GM21515 (cell line): ENCODE measurements around the gene EDDM13.
"Not testable (repeated sequence)": the region's sequence is repeated elsewhere in the genome, so short reads cannot be mapped to it uniquely, and the experiment has no call there.

Experiments used
- ATAC-seq: cut with Tn5 transposase; IDR thresholded peaks from one replicate; pipeline ENCODE4 v1.9.1; 2021; ENCODE audit not compliant: unreplicated experiment

The EDDM13 gene

DNA sequence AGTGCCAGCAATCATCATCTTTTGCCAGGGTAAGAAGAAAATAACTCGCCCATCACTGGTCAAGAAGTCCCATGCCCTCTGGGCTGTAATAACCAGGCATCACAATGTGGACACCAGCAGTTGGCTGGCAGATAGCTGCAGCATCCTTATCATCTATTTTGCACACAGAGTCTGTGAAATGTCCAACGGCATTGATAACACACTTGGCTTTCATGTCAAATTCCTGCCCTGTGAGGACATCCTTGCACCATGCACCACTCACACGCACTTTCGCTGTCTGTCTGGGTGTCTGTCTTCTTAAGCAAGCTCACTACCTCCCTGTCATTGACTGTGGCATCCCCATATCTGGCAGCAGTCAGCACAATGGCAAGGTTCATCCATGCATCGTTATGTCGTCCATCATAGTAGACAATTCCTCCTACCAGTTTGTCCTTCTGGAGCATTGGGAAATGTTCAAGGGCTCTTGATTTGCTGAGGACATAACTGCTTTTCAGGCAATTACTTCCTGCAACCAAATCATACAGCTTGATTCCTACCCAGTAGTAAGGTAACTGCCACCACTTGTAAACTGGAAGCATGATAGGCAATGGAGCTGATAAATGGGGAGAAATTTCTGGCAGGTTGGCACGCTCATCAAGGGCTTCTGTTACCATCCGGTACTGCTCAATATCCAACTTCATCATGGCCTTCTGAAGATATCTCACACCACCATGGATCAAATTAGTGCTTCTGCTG lies 48.9 kb downstream of the EDDM13 start:
- no peak for ATAC-seq

GRCh38 chr19:56321989-56322440 lies 49.5 kb downstream of the EDDM13 start:
- no peak for ATAC-seq

DNA sequence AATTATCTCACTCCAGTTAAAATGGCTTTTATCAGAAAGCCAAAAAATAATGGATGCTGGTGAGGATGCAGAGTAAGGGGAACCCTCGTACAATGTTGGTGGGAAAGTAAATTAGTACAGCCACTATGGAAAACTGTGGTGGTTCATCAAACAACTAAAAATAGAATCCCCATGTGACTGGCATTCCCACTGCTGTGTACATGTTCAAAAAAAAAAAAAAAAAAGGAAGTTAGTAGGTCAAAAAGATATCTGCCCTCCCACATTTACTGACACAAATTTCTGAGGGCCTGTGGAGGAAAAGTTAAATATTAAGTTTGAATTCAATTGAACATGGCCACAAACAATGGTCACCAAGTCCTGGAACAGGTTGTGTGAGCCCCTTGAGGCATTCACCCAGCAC lies 51.9 kb downstream of the EDDM13 start:
- ATAC-seq: no peak

DNA sequence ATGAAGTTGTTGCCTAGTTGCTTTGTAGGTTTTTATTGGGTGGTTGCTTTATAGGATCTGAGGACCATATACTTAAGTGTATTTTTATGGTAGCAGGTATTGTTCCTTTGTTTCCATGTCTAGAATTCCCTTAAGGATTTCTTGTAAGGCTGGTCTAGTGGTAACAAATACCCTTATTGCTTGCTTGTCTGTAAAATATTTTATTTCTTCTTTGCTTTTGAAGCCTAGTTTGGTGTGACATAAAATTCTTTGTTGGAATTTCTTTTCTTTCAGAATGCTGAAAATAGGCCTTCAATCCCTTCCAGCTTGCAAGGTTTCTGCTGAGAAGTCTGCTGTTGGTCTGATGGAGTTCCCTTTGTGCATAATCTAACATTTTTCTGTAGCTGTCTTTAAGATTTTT lies 60.1 kb downstream of the EDDM13 start:
- ATAC-seq: no peak

- ATAC-seq: no peak
Observed at GRCh38 chr19:56333506-56333905, 61.0 kb downstream of the EDDM13 start.

- ATAC-seq: not testable (repeated sequence)
Observed at GRCh38 chr19:56335371-56335770, 62.8 kb downstream of the EDDM13 start.

- not testable (repeated sequence) for ATAC-seq
Observed at GRCh38 chr19:56337077-56337476, 64.5 kb downstream of the EDDM13 start.

GRCh38 chr19:56339031-56339430 lies 66.5 kb downstream of the EDDM13 start:
- ATAC-seq: not testable (repeated sequence)

DNA sequence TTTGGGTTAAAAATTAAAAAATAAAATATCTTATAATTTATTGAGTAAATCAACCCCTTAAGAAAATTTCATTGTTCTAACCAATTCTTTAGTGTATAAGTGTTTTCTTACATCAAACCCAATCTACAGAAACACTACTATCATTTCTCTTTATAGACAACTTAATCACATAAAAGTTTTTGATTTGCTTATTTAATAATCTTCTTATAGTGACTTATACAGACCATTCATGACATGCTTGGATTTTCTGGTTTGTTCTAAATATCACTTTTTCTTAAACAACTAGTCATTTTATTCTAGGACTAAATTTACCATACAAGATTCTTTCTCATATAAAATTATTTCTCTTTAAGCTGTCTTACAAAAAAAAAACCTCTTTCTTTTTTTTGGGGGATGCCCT lies 69.4 kb downstream of the EDDM13 start:
- ATAC-seq: no peak

GRCh38 chr19:56347163-56347778 lies 74.7 kb downstream of the EDDM13 start:
- ATAC-seq: no peak

DNA sequence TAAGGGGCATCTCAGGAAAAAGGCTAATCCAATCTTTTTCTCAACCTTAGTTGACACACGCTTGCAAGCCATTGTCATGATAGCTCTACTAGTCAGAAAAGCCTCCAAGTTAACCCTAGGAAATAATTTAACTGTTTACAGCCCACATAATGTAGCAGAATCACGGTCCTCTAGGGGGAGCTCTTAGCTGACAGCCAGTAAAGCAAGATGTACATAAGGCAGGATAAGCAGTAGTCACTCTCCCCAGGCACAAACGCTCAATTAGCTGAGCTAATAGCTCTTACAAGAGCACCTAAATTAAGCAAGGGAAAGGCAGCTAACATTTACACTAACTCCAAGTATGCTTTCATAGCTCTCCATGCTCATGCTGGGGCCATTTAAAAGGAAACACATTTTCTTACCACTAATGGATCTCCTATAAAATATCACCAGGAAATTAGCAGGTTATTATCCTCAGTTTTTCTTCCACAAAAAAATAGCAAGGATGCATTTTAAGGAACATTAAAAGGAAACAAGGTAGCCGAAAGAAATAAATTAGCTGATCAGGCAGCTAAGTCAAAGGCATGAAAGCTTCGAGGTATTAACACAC lies 75.8 kb downstream of the EDDM13 start:
- no peak for ATAC-seq

DNA sequence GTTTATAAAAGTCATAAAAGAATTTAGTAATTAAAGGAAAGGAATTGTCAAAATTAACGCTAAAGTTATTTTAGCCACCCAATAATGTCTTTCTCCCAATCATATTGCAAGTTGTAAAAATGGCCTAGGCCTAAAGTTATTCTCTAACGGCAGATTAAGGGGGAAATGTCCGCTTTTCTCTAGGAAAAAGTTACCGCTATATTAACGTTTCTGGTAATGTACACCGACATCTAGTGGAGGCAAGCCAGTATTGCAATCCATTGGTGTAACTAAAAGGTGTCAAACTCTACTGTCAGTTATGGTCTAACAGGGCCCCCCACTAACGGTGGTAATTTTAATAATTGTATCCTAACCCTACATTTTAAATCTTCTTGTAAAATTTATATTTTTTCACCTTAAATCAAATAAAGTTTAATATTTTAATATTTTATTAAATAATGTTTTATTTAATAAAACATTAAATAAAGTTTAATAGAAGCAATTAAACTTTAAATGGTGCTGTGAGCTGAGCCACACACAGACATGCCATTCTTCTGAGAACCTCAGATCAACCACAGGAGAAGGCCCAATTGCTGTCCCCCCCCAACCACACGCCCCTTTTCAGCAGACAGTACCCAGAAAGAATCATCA lies 78.0 kb downstream of the EDDM13 start:
- no peak for ATAC-seq

DNA sequence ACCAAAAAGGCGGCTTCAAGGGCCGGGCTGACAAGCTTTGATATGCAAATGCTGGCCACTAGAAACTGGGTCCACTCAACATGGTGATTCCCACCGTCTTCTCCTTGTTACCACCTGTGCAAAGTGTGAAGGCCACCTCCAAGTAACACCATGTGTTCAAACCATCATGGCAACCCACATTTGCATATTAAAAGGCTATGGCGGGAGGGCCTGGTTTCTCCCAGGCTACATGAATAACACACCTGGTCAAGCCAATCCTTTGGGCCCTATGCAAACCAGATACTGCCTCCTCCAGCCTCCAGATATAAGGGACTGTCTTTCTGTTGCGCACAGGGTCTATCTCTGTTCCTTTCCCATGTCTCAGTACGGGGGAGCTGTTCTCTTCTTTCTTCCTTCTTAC lies 78.7 kb downstream of the EDDM13 start:
- ATAC-seq: no peak

DNA sequence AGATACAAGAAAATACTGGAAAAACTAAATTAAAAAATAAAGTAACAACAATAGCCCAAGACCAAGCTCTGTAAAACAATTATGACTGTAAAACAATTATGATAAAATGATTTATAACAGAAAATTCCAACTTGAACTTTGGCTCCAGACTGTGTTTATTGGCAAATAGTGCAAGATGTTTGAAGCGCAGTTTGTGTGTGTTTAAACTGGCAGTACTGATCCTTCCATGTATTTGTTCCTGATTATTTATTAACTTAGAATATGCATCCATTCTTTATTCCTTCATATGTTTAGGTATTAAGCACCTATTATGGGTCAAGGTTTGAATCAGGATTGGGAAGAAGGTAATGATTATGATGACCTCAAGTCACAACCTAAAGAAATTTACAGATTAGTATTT lies 83.0 kb downstream of the EDDM13 start:
- ATAC-seq: no peak

DNA sequence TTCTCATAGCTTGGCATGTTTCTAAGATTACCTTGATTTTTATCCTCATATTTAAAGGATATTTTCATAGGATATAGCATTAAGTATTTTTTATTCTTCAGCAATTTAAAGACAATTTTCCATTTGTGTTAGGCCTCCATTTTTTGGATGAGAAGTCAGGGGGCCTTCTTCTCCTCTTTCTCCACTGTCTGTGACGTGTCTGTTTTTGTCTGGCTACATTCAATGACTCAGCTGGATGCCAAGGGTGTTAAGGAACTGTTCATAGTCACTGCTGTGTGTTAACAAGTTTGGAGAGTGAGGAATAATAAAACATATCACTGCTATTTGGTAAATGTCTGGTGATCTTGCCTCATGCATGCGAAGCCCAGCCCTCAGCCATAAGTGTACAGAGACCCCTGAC lies 84.4 kb downstream of the EDDM13 start:
- no peak for ATAC-seq
